NCI-H446 (cell line): Measurements from ENCODE around the gene ALKBH5.
A peak's percentile ranks its signal among the peaks of the same experiment; 100 is the strongest.

Experiments used
- DNase-seq, 2 experiments: peaks; one replicate each; lab custom pipeline; 2025; lab: John Stamatoyannopoulos, UW

The ALKBH5 gene

DNA sequence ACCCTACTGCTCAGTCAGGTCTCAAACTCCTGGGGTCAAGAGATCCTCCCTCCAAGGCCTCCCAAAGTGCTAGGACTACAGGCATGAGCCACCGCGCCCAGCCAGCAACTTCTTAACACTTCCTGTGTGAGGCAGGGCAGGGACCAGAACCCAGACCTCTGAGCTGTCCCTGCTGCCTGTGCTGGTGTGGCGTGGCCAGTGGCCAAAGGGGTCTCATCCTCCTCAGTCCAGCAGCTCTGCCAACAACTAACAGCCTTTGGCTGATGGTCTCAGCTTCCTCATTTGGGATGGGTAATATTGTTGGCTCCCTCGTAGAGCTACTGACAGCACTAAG lies 40.4 kb downstream of the ALKBH5 start:
- no peak for DNase-seq

GRCh38 chr17:18224387-18225120 lies 40.9 kb downstream of the ALKBH5 start:
- DNase-seq = no peak

DNA sequence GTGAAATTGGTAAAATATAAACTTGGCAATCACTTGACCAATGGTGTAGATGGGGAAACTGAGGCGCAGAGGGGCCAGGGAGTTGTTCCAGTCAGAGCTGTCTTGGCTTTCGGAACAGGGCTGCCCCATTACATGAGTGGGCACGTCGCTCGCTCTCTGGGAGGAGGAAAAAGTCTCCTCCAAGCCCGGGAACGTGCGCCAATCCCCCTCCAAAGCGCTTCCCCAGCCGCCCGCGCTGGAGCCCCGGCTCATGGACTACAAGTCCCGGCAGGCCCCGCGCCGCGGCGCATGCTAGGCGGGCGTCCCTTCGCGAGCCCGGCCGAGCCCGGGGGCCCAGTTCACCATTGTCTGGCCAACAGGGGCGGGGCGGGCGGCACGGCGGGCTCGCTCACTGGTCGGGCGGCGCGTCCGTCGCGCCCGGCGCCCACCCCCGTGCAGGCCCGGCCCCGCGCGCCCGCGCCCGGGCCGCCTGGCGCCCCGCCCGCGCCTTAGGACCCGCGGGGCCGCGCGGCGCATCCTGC lies 41.6 kb downstream of the ALKBH5 start, which contains the start of gene LLGL1:
Gene LLGL1, plus strand, starts transcription at position 515 of the 521 bp plus-strand sequence. CDS start 48 bp downstream, outside the sequence.
- DNase-seq = peak; percentile 87 to 98

- DNase-seq = no peak
Measured at GRCh38 chr17:18225642-18226283, 42.1 kb downstream of the ALKBH5 start.

DNA sequence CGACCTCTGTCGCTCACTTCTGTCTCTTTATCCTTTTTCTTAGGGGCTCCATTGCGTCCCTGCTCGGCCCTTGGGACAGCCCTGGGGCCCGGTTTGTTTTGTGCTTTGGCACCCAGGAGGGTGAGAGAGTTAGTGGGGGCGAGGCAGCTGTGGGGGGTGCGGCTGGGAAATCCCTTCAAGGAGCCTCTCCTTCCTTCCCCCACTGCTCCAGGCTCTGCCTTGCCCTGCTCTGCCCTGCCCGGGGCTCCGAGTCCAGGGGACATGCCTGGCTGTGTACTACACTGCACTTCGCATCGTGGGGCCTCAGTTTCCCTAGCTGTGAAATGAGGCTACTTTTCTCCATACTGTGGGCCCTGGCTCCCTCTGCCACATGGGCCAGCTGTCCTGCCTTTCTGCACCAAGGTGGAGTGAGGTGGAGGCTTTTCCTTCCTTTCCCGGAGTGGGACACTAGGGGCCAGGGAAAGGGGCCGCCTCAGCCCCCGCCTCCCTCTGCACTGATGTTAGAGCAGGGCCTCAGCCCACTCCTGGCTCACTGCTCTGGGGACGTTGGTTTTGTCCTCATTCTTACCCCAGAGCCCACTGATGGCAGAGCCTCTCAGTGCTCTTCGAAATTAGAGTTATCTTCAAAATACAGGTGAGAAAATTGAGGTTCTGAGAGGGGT lies 42.8 kb downstream of the ALKBH5 start:
- DNase-seq = no peak

- DNase-seq = no peak
Measured at GRCh38 chr17:18227635-18228034, 44.0 kb downstream of the ALKBH5 start.

DNA sequence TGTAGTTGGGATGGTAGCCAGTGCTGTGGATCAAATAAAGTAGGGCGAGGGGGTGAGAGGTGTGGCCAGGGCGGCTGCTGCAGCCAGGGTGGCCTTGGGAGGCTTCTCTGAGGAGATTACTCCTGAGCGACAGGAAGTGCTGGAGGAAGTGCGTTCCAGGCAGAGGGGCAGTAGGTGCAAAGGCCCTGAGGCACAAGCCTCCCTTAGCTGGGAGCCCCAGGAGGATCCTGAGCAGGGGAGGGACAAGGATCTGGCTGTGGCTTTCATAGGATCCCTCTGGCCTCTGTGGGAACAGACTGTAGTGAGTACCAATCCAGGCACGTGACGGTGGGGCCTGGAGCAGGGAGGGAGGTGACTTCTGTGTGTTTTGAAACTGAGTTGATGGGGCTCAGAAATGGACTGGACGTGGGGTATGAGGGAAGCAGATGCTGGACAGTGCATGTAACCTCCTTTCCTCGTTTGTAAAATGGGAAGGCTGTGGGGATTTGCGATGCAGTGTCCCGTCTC lies 44.6 kb downstream of the ALKBH5 start:
- no peak for DNase-seq

DNA sequence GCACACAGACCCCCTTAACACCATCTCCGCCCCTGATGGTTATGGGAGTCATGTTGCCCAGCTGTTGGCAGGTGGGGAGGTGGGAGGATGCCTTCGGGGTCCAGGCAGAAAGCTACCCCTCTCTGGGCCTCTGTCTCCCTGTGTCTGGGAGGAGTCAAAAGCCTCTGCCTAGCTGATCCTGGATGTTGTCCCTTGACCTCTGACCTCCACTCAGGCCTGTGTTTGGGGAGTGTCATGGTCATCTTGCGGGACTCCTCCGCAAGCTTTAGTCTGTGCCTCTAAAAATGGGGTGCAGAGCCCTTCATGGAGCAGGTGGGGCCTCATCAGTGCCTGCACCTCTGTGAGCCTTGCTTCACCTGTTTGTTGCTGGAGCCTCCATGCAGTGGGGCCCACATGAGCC lies 45.6 kb downstream of the ALKBH5 start:
- no peak for DNase-seq

- no peak for DNase-seq
Measured at GRCh38 chr17:18229771-18230170, 46.1 kb downstream of the ALKBH5 start.

- DNase-seq = no peak
Measured at GRCh38 chr17:18230288-18231141, 46.9 kb downstream of the ALKBH5 start.

DNA sequence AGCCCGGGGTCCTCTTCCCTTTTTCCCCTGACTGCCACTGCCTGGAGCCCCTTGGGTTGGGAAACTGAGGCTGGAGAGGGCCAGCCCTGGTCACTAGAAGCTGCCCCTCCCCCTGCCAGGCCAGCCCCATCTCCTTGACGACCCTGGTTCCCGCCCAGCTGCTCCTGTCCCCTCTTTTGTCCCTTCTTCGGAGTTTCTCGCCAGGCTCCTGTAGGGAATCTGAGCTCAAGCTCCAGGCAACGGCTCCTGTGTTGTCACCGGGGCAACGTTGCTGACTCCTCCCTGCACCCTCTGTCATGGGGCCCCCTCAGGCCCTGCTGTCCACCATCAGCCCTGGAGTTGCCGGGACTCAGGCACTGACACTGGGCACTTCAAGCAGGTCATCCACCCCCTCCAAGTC lies 47.5 kb downstream of the ALKBH5 start:
- DNase-seq = no peak

DNA sequence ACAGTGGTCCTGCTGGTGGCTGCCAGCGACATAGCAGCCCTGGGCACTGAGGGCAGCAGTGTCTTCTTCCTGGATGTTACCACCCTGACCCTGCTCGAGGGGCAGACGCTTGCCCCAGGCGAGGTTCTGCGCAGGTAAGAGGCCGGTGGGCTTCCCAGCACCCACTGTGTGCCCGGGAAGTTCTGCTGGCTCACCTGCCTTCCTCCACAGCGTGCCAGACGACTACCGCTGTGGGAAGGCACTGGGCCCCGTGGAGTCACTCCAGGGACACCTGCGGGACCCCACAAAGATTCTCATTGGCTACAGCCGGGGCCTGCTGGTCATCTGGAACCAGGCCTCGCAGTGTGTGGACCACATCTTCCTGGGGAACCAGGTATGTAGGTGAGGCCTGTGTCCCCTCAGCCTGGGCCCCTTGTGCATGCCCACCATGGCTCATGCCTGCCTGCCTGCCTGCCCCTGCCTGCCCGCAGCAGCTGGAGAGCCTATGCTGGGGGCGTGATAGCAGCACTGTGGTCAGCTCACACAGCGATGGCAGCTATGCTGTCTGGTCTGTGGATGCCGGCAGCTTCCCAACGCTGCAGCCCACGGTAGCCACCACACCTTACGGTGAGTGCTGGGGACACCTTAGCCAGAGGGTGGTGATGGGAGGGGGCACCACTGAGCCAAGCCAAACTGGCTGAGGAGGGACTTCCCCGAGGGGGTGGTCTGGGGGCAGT lies 50.3 kb downstream of the ALKBH5 start:
- DNase-seq = no peak

DNA sequence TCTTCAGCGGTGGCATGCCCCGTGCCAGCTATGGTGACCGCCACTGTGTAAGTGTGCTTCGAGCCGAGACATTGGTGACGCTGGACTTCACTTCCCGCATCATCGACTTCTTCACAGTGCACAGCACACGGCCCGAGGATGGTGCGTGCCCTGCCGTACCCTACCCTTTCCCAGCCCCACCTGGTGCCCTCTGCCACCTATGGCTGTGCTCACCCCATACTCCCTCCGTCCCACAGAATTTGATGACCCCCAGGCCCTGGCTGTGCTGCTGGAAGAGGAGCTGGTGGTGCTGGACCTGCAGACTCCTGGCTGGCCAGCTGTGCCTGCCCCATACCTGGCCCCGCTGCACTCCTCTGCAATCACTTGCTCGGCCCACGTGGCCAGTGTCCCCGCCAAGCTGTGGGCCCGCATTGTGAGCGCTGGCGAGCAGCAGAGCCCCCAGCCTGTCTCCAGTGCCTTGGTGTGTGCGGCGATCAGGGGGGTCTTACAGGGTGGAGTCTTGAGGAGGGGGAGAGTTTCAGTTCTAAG lies 51.3 kb downstream of the ALKBH5 start:
- DNase-seq = no peak

DNA sequence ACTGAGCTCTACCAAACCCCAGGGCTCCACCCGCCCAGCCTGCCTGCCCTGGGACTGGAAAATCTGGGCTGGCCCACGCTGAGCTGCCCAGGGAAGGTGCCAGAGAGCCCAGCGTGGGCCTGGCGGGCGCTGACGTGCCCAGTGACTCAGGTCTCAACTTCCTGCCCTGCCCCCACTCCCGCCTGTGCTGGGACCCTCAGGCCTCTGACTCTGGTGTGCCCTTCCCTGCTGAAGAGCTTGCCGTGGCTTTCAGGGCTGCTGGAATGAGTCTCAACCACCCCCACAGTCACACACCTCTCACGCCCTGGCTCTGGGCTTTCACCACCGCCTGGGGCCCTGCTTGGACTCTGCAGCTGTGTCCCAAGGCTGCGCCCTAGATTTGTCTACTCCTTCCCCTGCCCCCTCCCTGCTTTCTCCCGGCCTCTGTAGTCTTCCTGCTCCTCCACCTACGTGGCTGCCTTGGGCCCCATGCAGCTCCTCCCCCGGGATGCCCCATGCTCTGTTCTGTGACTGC lies 52.2 kb downstream of the ALKBH5 start:
- DNase-seq = no peak

DNA sequence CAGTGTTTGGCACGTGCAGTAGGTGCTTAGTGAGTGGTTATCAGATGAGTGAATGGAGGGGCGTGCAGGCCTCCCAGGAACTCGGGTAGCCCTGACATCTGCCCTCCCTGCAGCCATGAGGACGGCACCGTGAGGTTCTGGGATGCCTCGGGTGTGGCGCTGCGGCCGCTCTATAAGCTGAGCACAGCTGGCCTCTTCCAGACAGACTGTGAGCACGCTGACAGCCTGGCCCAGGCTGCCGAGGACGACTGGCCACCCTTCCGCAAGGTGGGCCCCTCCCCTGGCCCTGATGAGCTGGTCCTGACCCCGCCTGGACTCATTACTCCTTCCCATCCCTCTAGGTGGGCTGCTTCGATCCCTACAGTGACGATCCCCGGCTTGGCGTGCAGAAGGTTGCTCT lies 52.9 kb downstream of the ALKBH5 start:
- DNase-seq = no peak

DNA sequence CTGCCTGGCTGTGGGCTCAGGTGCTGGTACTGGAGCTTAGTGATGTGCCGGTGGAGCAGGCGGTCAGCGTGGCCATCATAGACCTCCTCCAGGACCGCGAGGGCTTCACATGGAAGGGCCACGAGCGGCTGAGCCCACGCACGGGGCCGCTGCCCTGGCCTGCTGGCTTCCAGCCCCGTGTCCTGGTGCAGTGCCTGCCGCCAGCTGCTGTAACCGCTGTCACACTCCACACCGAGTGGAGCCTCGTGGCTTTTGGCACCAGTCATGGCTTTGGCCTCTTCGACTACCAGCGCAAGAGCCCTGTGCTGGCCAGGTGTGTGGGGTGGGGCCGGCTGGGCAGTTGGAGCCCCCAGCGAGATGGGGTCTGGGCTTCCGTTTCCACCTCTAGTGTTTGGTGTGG lies 53.8 kb downstream of the ALKBH5 start:
- no peak for DNase-seq

DNA sequence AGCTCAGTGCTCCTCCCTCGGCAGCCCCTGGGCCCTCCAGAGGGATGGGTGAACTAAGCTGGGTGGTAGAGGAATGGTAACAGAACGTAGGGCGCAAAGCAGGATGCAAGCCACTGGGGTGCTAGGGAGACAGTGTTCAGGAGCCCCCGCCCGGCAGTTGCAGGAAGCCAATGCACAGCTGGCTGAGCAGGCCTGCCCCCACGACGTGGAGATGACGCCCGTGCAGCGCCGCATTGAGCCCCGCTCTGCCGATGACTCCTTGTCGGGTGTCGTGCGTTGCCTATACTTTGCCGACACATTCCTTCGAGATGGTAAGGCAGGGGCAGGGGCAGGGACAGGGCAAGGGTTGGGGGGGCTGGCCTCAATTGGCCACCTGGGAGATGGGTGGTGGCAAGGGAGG lies 54.7 kb downstream of the ALKBH5 start:
- no peak for DNase-seq

DNA sequence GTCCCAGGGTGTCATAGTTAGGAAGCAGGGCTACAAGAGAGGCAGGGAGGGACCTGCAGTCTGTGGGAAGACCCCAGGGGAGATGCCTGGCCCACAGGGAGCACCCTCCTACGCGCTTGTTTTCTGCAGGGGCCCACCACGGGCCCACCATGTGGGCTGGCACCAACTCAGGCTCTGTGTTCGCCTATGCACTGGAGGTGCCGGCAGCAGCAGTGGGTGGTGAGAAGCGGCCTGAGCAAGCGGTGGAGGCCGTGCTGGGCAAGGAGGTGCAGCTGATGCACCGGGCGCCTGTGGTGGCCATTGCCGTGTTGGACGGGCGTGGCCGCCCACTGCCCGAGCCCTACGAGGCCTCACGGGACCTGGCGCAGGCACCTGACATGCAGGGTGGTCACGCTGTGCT lies 56.8 kb downstream of the ALKBH5 start:
- DNase-seq = no peak

GRCh38 chr17:18241229-18241871 lies 57.7 kb downstream of the ALKBH5 start:
- DNase-seq = no peak
